Spleen (tissue), 11 donors: ENCODE results near the gene KIFC1. TPM values are rescaled to one million over a fixed set of nuclear protein-coding genes. Genes with fewer than 3 reads are reported as not detected.

Source experiments
- DNase-seq: peaks from one replicate; pipeline ENCODE4 v3.0.0-alpha.2; 2020
- H3K27ac ChIP-seq, 8 donors: fragments of 200-600 bp; sonication (generic) in 7 of 8; 1 replicate in 4 of 8; 2 replicates in 4 of 8; pipeline versions ENCODE4 v1.5.0 to v1.8.0; 2016 to 2021; ENCODE audit warnings: inconsistent platforms in 4 of 8, mild to moderate bottlenecking in 4 of 8, moderate library complexity in 1 of 8
- H3K27me3 ChIP-seq, 7 donors: fragments of 200-600 bp; sonication (generic) in 6 of 7; replicated peaks in 1 of 7; 1 replicate in 4 of 7; 2 replicates in 3 of 7; pipeline versions ENCODE4 v1.5.0 to v1.8.0; 2016 to 2021; ENCODE audit warnings: inconsistent platforms in 3 of 7, mild to moderate bottlenecking in 1 of 7
- H3K36me3 ChIP-seq, 6 donors: fragments of 200-600 bp; sonication (generic) in 5 of 6; 1 replicate in 4 of 6; 2 replicates in 2 of 6; pipeline versions ENCODE4 v1.5.0 to v1.8.0; 2016 to 2021; ENCODE audit warnings: inconsistent platforms in 2 of 6
- H3K4me1 ChIP-seq, 6 donors: fragments of 200-600 bp; sonication (generic) in 5 of 6; 1 replicate in 3 of 6; 2 replicates in 3 of 6; pipeline versions ENCODE4 v1.5.0 to v1.8.0; 2016 to 2021; ENCODE audit warnings: inconsistent platforms in 3 of 6
- H3K4me3 ChIP-seq, 8 donors: fragments of 200-600 bp; sonication (generic) in 7 of 8; 1 replicate in 4 of 8; 2 replicates in 4 of 8; pipeline versions ENCODE4 v1.5.0 to v1.8.0; 2016 to 2021; ENCODE audit warnings: inconsistent platforms in 4 of 8, mild to moderate bottlenecking in 4 of 8, moderate library complexity in 2 of 8
- H3K9me3 ChIP-seq, 8 donors: fragments of 200-600 bp; sonication (generic) in 7 of 8; 1 replicate in 4 of 8; 2 replicates in 4 of 8; pipeline versions ENCODE4 v1.5.0 to v1.8.0; 2016 to 2021; ENCODE audit warnings: inconsistent platforms in 4 of 8
- POLR2A ChIP-seq, 3 donors: fragments of 450-650 bp; IDR thresholded peaks; one replicate each; pipeline ENCODE4 v1.5.1; 2017; ENCODE audit warnings: antibody characterized with exemption in 3 of 3, mild to moderate bottlenecking in 1 of 3
- POLR2AphosphoS5 ChIP-seq, 3 donors: sonication (generic); formaldehyde crosslinking; IDR thresholded peaks; one replicate each; pipeline ENCODE4 v1.5.1; 2017; ENCODE audit warnings: antibody characterized with exemption in 3 of 3
- WGBS, 5 donors: extraction: QIAGEN DNeasy Blood & Tissue Kit in 3 of 5; methylation state at CpG; one replicate each; pipeline versions ENCODE4 v1.1.5 to v1.1.7; 2013 to 2018; 5-methylcytosine and 5-hydroxymethylcytosine counted together
- intact Hi-C: fragments of 100-400 bp; cut with DNase I; formaldehyde crosslinking; loops from one replicate; pipeline ENCODE4 v1.15.0; 2023; ENCODE audit warnings: low total_unique reads
- polyA plus RNA-seq, 3 donors: library from polyadenylated mRNA; stranded (reverse); fragments of 200-250 nt; gene quantifications; one replicate each; pipeline ENCODE4 v1.2.1, GENCODE V29; 2013
- total RNA-seq, 7 donors: library from RNA; depleted of rRNA in 3 of 7; stranded (reverse); fragments of >200 nt in 3 of 7; fragmentation: NEBNext Ultra II Directional in 4 of 7; extraction: Animal tissue kit (Norgen Biotek cat#: 25700) in 4 of 7; gene quantifications; one replicate each; pipeline versions ENCODE4 v1.1.0 to v1.2.1, GENCODE V29; 2016 to 2021
- TF ChIP-seq, protein P1 (sequence below), 11 experiments: fragments of 200-600 bp in 7 of 11; fragments of 450-650 bp in 4 of 11; sonication (generic) in 4 of 11; IDR thresholded peaks in 8 of 11; conservative IDR thresholded peaks in 3 of 11; 1 replicate in 7 of 11; 2 replicates in 4 of 11; pipeline versions ENCODE4 v1.4.0 to v1.8.0; 2016 to 2021; ENCODE audit warnings: antibody characterized with exemption in 11 of 11, inconsistent platforms in 4 of 11, mild to moderate bottlenecking in 1 of 11
- donor health status: healthy with polysubstance abuse.
- donor health status: DM: no; HTN: no; CAD: no; lungs with moderate emphysema.
- donor health status: DM: no; HTN: no; CAD: no.
- donor health status: Bipolar disorder and iron deficiency.
- donor health status: healthy.
- donor health status: DM: no; HTN: no; CAD: no.
- donor health status: DM: yes; HTN: yes; CAD: no.

Gene KIFC1
- total and polyA plus RNA-seq, 10 donors, result 1.2 to 11.3 (median 5.4) TPM

DNA sequence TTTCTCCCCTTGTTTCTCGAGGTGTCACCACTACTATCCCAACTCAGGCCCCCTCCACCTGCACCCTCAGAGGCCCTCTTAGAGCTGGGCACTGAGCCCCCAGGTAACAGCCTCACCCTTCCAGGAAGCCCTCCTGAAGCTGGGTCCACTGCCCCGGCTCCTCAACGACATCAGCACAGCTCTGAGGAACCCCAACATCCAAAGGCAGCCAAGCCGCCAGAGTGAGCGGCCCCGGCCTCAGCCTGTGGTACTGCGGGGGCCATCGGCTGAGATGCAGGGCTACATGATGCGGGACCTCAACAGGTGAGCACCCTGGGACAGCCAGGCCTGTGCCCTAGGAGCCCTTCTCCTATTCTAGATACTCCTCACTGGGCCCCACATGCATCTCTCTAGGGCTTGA lies 49.8 kb downstream of the KIFC1 start:
- Histone ChIP-seq H3K27ac (no peak overlapping the region), H3K9me3 (no peaks in the 10 kb centered on the region), H3K36me3 (peaks cover 0 to 90% (median 43%) of the 10 kb centered on the region in 6 donors), H3K4me1 (peaks cover 0 to 24% (median 0%) of the 10 kb centered on the region in 6 donors), H3K4me3 (no peak overlapping the region), H3K27me3 (no peaks in the 10 kb centered on the region)
- WGBS, 5 donors, result 92 to 96% (median 94%) methylated on average over 9 of the region's 9 CpGs
- intact Hi-C loops, result no loop called here
- no peak for DNase-seq
- TF ChIP-seq, protein P1, sequence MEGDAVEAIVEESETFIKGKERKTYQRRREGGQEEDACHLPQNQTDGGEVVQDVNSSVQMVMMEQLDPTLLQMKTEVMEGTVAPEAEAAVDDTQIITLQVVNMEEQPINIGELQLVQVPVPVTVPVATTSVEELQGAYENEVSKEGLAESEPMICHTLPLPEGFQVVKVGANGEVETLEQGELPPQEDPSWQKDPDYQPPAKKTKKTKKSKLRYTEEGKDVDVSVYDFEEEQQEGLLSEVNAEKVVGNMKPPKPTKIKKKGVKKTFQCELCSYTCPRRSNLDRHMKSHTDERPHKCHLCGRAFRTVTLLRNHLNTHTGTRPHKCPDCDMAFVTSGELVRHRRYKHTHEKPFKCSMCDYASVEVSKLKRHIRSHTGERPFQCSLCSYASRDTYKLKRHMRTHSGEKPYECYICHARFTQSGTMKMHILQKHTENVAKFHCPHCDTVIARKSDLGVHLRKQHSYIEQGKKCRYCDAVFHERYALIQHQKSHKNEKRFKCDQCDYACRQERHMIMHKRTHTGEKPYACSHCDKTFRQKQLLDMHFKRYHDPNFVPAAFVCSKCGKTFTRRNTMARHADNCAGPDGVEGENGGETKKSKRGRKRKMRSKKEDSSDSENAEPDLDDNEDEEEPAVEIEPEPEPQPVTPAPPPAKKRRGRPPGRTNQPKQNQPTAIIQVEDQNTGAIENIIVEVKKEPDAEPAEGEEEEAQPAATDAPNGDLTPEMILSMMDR (IDR thresholded peaks at IDR 0.05 in 8 of 11, conservative IDR thresholded peaks at IDR 0.05 in 3 of 11), result no peak
- peak in 1 of 3 donors; percentile 10 for TF ChIP-seq POLR2AphosphoS5 (IDR thresholded peaks at IDR 0.05)

DNA sequence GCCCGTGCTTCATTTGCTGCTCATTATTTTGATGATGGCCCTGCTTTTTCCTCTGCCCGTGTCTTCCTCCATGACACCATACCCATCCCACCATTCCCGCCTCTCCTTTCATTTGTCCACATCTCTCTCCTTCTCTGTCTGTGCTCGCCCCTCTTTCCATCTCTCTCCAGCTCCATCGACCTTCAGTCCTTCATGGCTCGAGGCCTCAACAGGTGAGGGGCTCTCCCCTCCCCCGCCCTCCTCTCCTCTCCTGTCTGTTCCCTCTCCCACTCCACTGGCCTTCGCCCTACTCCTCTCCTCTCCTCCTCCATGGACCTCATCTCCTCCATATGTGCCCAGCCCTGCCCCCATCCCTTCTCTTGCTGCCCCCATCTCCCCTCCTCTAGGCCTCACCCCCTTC lies 50.7 kb downstream of the KIFC1 start:
- peaks cover 0 to 30% (median 0%) of the 10 kb centered on the region in 6 donors for H3K4me1 ChIP-seq
- no peak for DNase-seq
- H3K27me3 ChIP-seq, result no peaks in the 10 kb centered on the region
- H3K9me3 ChIP-seq, result no peaks in the 10 kb centered on the region
- no peak overlapping the region for H3K4me3 ChIP-seq
- H3K27ac ChIP-seq, result no peak overlapping the region
- 87 to 91% (median 91%) methylated on average over 8 of the region's 8 CpGs for WGBS, 5 donors
- TF ChIP-seq POLR2AphosphoS5 (IDR thresholded peaks at IDR 0.05), result no peak
- TF ChIP-seq, protein P1 (IDR thresholded peaks at IDR 0.05 in 8 of 11, conservative IDR thresholded peaks at IDR 0.05 in 3 of 11), result no peak
- TF ChIP-seq POLR2A (IDR thresholded peaks at IDR 0.05), result no peak
- H3K36me3 ChIP-seq, result peaks cover 0 to 90% (median 36%) of the 10 kb centered on the region in 6 donors
- intact Hi-C loops, result no loop called here

DNA sequence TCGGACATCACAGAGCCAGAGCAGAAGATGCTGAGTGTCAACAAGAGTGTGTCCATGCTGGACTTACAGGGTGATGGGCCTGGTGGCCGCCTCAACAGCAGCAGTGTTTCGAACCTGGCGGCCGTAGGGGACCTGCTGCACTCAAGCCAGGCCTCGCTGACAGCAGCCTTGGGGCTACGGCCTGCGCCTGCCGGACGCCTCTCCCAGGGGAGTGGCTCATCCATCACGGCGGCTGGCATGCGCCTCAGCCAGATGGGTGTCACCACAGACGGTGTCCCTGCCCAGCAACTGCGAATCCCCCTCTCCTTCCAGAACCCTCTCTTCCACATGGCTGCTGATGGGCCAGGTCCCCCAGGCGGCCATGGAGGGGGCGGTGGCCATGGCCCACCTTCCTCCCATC lies 51.4 kb downstream of the KIFC1 start:
- Histone ChIP-seq H3K4me3 (no peak overlapping the region), H3K4me1 (peaks cover 0 to 36% (median 4%) of the 10 kb centered on the region in 6 donors), H3K36me3 (peaks cover 0 to 90% (median 33%) of the 10 kb centered on the region in 6 donors), H3K27me3 (no peaks in the 10 kb centered on the region), H3K9me3 (no peaks in the 10 kb centered on the region), H3K27ac (no peak overlapping the region)
- no peak for DNase-seq
- intact Hi-C loops, result no loop called here
- 91 to 100% (median 94%) methylated on average over 9 to 17 of the region's 17 CpGs for WGBS, 5 donors
- TF ChIP-seq POLR2AphosphoS5 (IDR thresholded peaks at IDR 0.05), result peak in 2 of 3 donors; percentile 15 to 46
- TF ChIP-seq POLR2A (IDR thresholded peaks at IDR 0.05), result no peak

DNA sequence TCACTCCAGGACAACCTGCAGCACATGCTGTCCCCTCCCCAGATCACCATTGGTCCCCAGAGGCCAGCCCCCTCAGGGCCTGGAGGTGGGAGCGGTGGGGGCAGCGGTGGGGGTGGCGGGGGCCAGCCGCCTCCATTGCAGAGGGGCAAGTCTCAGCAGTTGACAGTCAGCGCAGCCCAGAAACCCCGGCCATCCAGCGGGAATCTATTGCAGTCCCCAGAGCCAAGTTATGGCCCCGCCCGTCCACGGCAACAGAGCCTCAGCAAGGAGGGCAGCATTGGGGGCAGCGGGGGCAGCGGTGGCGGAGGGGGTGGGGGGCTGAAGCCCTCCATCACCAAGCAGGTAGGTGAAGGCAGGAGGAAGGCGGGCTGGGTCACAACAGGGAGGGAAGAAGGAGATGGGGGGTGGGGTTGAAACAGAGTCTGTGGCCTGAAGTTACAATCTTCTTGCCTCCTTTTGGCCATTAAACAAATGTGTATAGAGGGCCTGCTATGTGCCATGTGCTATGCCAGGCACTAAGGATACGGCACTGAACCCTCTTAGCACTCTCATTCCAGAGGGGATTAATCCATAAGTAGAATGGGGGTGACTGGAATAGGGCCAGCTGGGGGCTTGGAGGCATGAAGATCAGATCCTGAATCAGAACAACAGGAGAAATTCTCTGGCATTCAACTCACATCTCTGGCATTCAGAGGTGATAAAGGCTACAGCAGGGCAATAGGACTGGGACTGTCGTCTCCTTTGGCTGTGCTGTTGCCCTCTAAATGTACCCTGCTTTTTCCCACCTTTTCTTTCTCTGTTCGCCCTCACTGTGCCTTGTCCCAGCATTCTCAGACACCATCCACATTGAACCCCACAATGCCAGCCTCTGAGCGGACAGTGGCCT lies 52.2 kb downstream of the KIFC1 start:
- WGBS, 5 donors, result 88 to 96% (median 95%) methylated on average over 15 to 18 of the region's 18 CpGs
- Histone ChIP-seq H3K9me3 (no peaks in the 10 kb centered on the region), H3K27ac (peak overlapping the region in 3 of 8 donors; percentile 63 to 77 (median 64)), H3K36me3 (peaks cover 0 to 90% (median 32%) of the 10 kb centered on the region in 6 donors), H3K27me3 (no peaks in the 10 kb centered on the region), H3K4me3 (no peak overlapping the region), H3K4me1 (peaks cover 0 to 45% (median 7%) of the 10 kb centered on the region in 6 donors)
- no peak for DNase-seq
- intact Hi-C loops, result no loop called here
- TF ChIP-seq POLR2AphosphoS5 (IDR thresholded peaks at IDR 0.05) (no peak), POLR2A (IDR thresholded peaks at IDR 0.05) (no peak)
- TF ChIP-seq, protein P1 (IDR thresholded peaks at IDR 0.05 in 8 of 11, conservative IDR thresholded peaks at IDR 0.05 in 3 of 11), result no peak
